ENCODE data around the gene PARP9.
"Not testable (repeated sequence)": the region's sequence is repeated elsewhere in the genome, so short reads cannot be mapped to it uniquely, and the experiment has no call there.

The PARP9 gene

GRCh38 chr3:122572940-122573412, 8.9 kb upstream of the PARP9 start:
- DNase-seq, result peak; percentile 73

DNA sequence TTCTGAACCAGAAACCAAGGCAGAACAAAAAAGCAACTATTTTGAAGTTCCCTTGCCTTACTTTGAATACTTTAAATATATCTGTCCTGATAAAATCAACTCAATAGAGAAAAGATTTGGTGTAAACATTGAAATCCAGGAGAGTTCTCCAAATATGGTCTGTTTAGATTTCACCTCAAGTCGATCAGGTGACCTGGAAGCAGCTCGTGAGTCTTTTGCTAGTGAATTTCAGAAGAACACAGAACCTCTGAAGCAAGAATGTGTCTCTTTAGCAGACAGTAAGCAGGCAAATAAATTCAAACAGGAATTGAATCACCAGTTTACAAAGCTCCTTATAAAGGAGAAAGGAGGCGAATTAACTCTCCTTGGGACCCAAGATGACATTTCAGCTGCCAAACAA, 4.7 kb upstream of the PARP9 start:
- no peak for DNase-seq

DNA sequence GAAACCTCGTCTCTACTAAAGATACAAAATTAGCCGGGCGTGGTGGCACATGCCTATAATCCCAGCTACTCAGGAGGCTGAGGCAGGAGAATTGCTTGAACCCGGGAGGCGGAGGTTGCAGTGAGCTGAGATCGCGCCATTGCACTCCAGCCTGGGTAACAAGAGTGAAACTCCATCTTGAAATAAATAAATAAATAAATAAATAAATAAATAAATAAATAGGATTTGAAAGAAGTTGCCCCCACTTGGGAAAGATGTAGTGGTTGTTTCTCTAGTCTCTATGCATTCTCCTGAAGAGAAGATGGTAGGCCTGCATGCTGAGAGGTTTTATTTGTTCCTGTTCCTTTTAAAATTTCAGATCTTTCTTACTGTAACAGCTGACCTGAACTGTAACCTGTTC, 4.0 kb upstream of the PARP9 start:
- not testable (repeated sequence) for DNase-seq

DNA sequence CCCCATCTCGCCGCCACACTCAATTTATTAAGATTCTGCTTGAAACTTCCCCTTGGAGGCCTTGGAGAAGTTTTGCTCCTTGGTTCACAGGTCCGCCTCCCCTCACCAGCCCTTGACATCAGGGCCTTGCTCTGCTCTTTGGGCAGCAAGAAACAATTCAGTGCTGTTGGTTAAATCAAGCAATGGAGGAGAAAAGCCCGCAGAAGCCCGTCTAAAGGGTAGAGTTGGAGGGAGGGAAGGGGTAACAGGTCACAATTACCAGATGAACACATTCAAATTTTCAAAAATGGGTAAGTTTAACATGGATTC, 429 bp downstream of the PARP9 start:
- peak; percentile 54 for DNase-seq

GRCh38 chr3:122562923-122563716, 980 bp downstream of the PARP9 start:
- no peak for DNase-seq

- DNase-seq, result peak; percentile 72
Observed at GRCh38 chr3:122560680-122561079, 3.4 kb downstream of the PARP9 start.

GRCh38 chr3:122559906-122560305, 4.2 kb downstream of the PARP9 start:
- no peak for DNase-seq

- DNase-seq, result no peak
Observed at GRCh38 chr3:122558605-122559004, 5.5 kb downstream of the PARP9 start.

DNA sequence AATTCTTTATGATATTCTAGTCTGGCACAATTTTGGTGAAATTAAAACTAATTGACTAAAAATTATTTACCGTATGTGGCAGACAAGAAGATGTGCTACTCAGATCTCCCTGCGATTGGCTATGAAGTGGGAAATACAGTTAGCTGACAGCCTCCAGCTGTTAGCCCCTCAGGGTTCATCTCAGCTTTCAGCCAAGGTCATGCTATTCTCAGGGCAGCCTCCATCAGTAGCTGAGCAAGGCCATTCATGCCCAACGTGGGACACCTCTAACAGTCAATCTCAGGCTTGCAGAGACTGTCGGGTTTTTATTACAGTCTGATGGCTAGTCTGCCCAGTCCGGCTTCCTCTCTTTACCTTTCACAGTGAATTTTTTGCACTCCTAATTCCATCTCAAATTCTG, 6.7 kb downstream of the PARP9 start:
- DNase-seq, result no peak

- DNase-seq, result no peak
Observed at GRCh38 chr3:122555275-122556071, 8.6 kb downstream of the PARP9 start.

DNA sequence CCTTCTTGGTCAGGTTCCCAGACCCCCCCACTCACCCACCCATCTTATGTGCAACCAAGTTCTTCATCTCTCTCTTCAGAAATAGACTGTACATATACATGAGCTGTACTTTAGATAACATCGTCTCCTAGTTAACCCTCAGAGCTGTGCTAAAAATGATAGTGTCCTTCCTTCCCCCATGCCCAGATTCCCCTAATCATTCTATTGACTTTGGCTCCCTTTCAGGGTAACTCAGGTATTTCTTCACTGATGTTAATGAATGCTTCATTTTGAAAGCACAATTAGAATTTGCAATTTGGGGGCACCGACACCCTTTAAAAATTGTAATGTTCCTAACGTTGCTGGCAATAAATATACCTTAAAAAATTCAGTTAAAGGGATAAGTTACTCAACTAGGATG, 10.9 kb downstream of the PARP9 start:
- DNase-seq, result no peak

GRCh38 chr3:122548619-122549018, 15.5 kb downstream of the PARP9 start:
- no peak for DNase-seq

DNA sequence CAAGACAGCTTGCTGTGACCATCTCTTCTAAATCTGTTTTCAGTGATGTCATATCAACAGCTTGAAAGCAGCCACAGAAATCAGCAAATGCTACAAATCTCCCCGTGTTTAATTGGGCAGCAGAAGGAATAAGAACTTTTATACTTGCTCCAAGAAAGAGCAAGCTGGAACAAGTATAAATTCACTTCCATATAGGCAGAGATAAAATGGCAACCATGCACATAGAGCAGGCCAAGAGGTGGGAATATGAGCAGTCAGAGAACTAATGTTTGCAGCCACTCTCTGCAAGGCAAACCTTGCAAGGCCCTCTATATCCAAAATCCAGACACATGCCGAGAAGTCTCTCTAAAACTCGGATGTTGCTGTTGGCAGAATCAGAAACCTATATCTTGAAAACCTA, 16.0 kb downstream of the PARP9 start:
- no peak for DNase-seq

- no peak for DNase-seq
Observed at GRCh38 chr3:122546151-122546550, 17.9 kb downstream of the PARP9 start.

DNA sequence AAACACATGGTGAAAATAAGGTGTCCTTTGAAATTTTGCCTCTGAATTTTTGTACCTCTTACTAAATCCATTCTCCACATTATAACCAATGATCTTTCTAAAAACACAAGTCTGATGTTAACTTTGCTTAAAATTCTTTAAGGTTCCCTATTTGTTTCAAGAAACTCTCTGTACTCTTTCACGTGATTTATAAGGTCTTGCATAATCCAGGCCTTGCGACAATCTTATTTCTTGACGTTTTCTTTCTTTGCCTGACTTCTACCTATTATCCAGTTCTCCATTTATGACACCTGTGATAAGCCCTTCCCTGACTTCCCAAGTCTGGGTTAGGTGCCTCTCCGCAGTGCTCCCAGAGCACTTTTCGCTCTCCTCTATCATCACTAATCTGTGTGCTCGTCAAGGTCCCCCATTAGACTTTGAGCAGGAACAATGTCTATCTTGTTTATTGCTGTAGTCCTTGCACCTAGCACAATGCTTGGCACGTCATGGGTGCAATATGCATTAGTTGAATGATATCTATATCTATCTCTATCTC, 25.1 kb downstream of the PARP9 start:
- peak; percentile 68 for DNase-seq

- DNase-seq, result no peak
Observed at GRCh38 chr3:122536632-122537001, 27.5 kb downstream of the PARP9 start.

DNA sequence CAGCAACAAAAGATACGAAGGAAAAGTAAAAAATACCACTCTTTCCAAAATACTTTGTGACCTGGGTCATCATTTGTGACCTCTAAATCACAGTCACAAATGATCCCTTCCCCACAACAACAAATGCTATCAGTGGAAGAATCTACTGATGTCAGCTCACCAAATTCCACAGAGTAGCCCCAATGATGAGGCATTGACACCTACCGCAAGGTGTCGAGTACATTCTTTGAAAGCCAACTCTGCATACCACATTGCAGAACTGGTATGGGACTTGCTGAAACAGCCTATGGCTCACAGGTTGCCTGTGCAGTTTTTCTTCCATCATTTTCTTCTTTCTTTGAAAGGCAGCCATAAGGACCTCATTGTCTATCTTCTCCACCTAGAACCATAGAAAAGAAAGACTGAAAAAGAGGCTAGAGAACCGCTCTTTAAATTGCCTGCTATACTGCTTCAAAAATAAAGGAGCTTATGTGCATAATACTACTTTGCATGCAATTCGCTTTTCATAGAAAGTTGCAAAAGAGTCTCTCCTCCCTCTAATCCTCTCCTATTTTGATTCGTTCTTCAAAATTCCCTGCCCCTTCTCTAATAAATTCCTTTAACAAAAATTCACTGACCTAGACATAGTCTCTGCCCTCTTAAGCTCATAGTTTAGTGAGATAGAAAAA, 28.0 kb downstream of the PARP9 start:
- DNase-seq, result no peak

DNA sequence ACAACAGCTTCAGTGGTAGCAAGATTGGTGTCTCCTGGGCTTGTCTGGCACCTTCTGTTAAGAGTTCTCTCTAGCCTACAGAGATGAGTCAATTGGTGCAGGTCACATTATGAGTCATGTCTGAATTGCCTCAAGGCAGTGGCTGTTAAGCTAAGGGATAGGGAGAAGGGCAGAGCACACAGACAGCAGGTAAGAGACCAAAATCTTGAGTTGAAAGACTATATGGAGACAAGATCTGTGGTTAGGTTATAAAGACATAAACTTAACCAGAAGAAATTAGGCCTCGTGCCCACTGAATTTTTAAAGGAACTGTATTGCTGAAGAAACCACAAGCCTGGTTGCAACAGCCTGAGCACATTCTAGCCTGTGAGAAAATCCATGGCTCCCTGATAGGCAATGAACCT, 30.2 kb downstream of the PARP9 start:
- peak; percentile 53 for DNase-seq

- DNase-seq, result no peak
Observed at GRCh38 chr3:122533480-122533879, 30.6 kb downstream of the PARP9 start.

GRCh38 chr3:122530164-122530563, 33.9 kb downstream of the PARP9 start:
- no peak for DNase-seq

DNA sequence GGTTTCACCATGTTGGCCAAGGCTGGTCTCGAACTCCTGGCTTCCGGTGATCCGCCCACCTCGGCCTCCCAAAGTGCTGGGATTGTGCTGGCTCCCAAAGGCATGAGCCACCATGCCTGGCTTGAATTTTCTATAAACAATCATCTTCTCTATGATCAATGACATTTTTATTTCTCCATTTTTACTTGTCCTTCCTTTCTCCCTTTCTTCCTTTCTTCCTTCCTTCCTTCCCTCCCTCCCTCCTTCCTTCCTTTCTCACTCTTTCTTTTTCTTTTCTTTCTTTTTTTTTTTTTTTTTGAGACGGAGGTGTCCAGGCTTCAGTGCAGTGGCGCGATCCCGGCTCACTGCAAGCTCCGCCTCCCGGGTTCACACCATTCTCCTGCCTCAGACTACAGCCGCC, 40.8 kb downstream of the PARP9 start:
- DNase-seq, result no peak

DNA sequence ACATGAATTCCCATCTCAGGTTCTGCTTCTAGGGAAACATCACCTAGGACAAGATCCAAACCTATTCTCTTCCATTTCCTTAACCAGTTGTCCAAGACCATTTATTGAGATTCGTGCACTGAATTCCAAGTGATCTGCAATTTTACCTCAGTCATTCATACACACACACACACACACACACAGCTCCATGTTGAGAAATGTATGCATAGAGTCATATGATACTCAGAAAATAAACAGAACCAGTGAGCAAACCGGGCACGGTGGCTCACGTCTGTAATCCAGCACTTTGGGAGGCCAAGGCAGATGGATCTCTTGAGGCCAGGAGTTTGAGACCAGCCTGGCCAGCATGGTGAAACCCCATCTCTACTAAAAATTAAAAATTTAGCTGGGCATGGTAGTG, 43.2 kb downstream of the PARP9 start:
- DNase-seq, result no peak

DNA sequence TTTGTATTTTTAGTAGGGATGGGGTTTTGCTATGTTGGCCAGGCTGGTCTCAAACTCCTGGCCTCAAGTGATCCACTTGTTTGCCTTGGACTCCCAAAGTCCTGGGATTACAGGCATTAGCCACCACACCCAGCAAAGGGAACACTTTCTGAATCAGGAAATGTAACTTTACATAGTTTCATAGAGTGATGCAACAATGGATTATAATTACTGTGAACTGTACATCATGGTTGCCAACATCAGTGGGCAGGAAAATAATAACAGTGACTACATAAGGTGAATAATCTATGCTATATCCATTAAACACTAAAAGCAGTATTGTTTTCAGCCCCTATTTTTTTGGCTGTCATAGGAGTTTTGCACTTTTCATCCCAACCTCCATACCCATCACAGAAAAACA, 44.4 kb downstream of the PARP9 start:
- DNase-seq, result peak; percentile 31
